HG03139 (cell line): ENCODE results near the gene ENTR1.
"Not testable (repeated sequence)": the region's sequence is repeated elsewhere in the genome, so short reads cannot be mapped to it uniquely, and the experiment has no call there.

Source experiments
- ATAC-seq: cut with Tn5 transposase; IDR thresholded peaks from one replicate; pipeline ENCODE4 v1.9.1; 2021; ENCODE audit not compliant: unreplicated experiment

The ENTR1 gene

DNA sequence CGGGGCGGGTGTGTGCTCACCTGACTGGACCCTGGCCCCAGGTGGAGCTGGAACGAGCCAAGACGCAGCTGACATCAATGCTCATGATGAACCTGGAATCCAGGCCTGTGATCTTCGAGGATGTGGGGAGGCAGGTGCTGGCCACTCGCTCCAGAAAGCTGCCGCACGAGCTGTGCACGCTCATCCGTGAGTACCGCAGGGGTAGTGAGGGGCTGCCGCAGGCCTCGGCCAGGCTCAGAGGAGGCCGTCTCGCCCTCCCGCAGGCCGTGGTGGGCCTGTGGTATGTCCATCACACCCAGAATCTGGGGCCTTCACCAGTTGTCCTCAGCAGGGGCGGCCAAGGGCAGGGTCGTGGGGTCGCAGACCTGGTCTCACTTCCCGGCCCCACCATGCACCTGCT lies 11.4 kb upstream of the ENTR1 start:
- no peak for ATAC-seq

GRCh38 chr9:136419092-136419420 lies 8.6 kb upstream of the ENTR1 start:
- no peak for ATAC-seq

DNA sequence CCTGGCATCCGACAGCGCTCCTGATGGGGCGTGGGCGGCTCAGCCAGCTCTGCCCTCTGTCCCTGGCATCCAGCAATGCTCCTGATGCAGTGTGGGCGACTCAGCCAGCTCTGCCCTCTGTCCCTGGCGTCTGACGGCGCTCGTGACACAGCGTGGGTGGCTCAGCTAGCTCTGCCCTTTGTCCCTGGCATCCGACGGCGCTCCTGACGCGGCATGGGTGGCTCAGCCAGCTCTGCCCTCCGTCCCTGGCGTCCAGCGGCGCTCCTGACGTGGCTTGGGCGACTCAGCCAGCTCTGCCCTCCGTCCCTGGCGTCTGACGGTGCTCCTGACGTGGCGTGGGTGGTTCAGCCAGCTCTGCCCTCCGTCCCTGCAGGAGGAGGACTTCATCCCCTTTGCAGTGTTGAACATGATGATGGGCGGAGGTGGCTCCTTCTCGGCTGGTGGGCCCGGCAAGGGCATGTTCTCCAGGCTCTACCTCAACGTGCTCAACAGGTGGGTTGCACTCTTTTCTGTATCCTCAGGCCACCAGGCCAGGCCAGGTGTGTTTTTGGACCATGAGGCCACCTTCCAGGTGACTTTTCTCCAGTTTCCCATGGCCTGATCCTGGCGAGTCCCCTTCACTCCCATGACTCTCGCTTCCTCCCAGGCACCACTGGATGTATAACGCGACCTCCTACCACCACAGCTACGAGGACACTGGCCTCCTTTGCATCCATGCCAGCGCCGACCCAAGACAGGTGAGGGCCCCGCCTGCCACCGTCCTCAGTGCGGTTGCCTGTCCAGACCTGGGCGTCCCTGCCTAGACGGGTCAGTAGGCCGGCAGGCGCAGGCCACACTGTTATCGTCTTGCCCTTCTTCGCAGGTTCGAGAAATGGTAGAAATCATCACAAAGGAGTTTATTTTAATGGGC lies 8.0 kb upstream of the ENTR1 start:
- no peak for ATAC-seq

- ATAC-seq, result no peak
Measured at GRCh38 chr9:136416914-136417313, 6.5 kb upstream of the ENTR1 start.

DNA sequence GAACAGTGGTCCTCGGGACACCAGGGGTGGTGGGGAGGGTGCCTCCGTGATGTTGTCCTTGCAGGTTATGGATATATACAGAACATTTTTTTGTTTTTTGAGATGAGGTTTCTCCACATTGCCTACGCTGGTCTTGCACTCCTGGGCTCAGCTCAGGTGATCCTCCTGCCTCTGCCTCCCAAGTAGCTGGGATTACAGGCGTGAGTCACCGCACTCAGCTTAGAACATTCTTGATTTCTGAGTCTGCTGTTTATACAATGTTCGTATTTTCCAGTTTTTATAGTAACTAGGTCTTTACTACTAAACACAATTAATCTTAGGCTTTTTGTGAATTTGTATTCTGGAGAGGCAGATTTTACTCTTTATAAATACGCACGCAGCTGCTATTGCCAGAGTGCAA lies 6.0 kb upstream of the ENTR1 start:
- ATAC-seq, result no peak

- no peak for ATAC-seq
Measured at GRCh38 chr9:136412962-136413361, 2.5 kb upstream of the ENTR1 start.

GRCh38 chr9:136411378-136411777 lies 964 bp upstream of the ENTR1 start:
- no peak for ATAC-seq

DNA sequence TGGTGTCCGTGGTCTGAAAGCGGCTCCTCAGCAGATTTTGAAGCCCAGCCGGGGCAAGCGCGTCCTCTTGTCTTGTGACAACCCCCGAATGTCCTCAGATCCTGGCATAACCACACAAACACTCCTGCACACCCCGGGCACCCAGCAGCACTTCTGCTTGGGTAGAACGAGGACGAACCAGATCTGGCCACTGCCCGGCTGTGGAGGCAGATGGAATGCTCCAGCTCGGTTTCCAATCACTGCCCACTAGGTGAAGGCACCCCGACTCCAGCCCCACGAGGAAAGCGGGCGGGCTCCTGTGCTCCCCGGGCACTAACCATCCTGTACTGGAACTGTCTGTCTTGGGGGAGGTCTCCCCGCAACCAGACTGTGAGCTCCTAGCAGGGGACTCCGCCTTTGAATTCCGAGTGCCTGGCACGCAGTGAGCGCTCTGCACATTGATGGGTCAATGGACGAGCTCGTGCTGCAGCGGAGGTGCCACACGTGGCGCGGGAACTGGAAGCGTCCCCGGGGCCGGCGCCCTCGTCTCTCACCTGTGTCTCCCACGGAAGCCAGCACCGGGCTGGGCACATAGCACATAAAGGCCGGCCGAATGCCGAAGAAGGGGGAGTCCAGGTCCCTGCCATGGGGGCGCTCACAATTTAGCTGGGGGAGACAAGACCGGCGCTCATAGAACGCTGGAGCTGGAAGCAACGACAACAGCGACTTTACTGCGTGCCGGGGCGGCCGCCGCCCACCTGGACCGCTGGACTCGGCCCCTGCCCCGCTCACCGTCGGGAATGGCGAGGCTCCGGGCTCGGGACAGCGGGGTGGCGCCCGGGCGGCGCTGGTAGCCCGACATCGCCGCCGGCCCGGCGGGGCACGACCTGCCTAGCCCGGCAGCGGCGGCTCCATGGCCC lies 608 bp downstream of the ENTR1 start:
- no peak for ATAC-seq

DNA sequence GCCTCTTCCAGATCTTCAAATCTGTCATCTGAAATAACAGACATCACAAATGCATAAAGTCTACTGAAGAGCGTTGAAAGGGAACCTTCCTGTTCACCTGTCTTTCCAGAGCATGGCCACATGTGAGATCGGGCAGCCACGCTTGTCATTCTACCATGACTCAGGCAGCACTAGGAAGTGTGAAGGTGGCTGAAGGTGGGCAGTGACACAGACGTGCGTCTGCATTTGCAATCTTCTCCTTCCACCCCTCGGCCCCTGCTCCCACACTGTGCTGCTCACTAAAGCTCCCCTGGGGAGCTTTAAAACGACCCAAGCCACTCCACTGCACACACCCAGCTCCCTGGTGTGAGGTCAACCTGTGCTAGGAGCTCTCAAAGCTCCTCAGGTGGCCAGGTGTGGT lies 2.5 kb downstream of the ENTR1 start:
- ATAC-seq, result no peak

GRCh38 chr9:136407061-136407460 lies 3.4 kb downstream of the ENTR1 start:
- not testable (repeated sequence) for ATAC-seq

DNA sequence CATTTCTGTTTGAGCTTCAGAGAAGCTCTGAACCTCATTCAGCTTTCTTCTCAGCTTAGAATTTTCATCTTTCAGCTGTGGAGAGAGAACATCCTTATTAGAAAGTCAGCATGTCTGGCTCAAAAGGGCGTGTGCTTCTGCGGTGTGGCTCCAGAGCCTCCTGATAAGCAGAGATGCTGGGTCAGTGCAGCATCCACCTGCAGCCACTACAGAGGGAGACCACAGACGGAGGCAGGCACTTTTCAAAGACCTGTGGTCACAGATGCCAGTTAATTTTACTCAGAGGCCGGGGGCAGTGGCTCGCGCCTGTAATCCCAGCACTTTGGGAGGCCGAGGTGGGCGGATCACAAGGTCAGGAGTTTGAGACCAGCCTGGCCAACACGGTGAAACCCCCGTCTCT lies 4.5 kb downstream of the ENTR1 start:
- ATAC-seq, result not testable (repeated sequence)

GRCh38 chr9:136405481-136405880 lies 4.9 kb downstream of the ENTR1 start:
- ATAC-seq, result no peak

DNA sequence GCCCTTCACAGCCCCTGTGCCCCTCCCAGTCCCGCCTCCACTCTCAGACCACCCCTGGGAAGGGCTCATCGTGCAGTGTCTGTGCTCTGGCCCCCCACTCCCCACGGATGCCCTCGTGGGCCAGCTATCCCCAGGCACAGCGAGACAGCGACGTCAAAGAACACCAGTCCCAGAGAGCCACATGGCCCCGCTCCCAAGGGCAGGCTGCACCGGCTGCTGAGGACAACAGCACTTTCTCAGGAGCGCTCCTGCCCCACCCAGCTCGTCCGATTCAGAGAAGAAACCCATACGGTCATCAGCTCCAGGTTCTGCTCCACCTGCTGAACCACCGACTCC lies 5.6 kb downstream of the ENTR1 start:
- no peak for ATAC-seq

- ATAC-seq, result no peak
Measured at GRCh38 chr9:136403915-136404800, 6.3 kb downstream of the ENTR1 start.

DNA sequence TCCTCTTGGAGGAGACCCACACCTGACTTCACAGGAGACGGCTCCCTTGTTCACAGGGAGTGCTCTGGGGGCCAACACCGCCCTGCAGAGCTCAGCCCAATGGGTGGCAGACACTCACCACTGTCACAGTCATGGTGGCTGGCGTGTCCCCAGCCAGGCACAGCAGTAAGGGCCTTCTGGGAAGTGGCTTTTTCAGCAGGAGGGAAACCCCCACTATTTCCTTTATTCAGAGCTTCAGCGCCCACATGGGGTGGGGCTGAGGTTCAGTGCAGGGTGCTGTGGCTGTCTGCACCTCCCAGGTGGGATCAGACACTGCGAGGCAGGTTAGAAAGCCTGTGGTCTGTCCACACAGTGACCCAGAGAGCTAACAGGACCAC lies 6.9 kb downstream of the ENTR1 start:
- ATAC-seq, result no peak

DNA sequence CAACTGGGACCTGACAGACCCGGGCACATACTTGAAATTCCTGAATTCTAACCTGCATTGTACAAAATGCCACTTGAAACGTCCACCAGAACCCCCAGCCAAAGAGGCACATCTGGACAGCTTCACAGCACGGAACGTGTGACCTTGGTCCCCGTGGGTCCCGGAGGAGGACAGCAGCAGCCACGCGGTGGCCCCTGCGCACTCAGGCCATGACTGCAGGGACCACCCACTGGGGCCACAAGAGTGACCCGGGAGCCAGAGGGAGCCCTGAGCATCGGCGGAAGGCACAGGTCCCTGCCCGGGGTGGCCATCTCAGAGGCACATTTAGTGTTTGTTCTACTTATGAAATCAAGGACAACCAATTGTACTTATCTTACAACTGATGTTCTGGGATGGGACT lies 8.3 kb downstream of the ENTR1 start:
- ATAC-seq, result no peak

- ATAC-seq, result no peak
Measured at GRCh38 chr9:136401173-136401922, 9.1 kb downstream of the ENTR1 start.

- ATAC-seq, result peak; percentile 58
Measured at GRCh38 chr9:136400038-136400834, 10.2 kb downstream of the ENTR1 start, which contains the start of gene SNAPC4. Gene SNAPC4 (minus strand): TSS chr9:136400170. CDS start chr9:136398428, 1,742 bp downstream.

GRCh38 chr9:136399176-136400037 lies 11.0 kb downstream of the ENTR1 start:
- no peak for ATAC-seq
